GM12801 (cell line): Measurements from ENCODE around the gene PPFIA2.

Experiments used
- TF ChIP-seq, protein P1 (sequence below): IDR thresholded peaks from one replicate; pipeline ENCODE4 v1.5.1; 2011; ENCODE audit warnings: control low read depth; ENCODE audit not compliant: insufficient read length; ENCODE audit errors: extremely low read depth

PPFIA2 gene

DNA sequence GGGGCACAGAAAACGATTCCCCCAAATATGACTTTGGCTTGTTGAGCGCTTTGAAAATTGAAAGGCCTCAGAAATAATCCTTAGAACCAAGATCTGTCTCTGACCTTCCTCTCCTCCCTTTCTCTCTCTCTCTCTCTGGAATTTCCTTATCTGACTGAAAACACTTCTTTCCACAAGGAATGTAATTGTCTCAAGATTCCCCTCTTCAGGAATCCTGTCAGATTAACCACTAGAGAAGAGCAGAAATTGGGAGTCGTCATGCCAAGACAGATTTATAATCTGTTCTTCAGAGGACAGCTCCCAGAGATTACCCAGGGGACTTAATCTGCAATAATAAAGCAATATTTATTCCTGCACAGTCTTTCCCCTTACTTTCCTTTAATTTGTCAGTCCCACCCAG lies 363.7 kb downstream of the PPFIA2 start:
- TF ChIP-seq, protein P1, sequence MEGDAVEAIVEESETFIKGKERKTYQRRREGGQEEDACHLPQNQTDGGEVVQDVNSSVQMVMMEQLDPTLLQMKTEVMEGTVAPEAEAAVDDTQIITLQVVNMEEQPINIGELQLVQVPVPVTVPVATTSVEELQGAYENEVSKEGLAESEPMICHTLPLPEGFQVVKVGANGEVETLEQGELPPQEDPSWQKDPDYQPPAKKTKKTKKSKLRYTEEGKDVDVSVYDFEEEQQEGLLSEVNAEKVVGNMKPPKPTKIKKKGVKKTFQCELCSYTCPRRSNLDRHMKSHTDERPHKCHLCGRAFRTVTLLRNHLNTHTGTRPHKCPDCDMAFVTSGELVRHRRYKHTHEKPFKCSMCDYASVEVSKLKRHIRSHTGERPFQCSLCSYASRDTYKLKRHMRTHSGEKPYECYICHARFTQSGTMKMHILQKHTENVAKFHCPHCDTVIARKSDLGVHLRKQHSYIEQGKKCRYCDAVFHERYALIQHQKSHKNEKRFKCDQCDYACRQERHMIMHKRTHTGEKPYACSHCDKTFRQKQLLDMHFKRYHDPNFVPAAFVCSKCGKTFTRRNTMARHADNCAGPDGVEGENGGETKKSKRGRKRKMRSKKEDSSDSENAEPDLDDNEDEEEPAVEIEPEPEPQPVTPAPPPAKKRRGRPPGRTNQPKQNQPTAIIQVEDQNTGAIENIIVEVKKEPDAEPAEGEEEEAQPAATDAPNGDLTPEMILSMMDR, result no peak

DNA sequence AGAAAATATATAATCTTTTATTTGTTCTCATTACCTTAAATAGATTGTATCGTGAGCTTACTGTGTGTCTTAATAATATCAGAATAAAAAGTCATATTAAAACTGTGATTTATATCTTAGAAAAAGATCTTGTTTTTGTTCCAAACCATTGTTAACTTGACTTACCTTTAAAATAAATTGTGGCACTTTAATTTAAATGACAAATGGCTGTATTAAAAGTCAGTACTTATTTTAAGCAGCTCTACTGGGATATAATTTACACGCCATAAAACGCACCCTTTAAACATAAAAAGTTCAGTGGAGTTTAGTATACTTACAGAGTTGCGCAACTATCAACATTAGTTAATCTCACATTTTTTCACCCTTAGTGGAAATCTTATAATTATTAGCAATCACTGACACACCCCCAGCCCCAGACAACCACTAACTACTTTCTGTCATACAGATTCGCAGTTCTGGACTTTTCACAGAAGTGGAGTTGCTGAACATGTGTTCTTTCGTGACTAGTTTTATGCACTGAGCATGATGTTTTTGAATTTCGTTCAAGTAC lies 369.5 kb downstream of the PPFIA2 start:
- TF ChIP-seq, protein P1, result no peak

GRCh38 chr12:81386101-81386500 lies 373.0 kb downstream of the PPFIA2 start:
- TF ChIP-seq, protein P1, result no peak

DNA sequence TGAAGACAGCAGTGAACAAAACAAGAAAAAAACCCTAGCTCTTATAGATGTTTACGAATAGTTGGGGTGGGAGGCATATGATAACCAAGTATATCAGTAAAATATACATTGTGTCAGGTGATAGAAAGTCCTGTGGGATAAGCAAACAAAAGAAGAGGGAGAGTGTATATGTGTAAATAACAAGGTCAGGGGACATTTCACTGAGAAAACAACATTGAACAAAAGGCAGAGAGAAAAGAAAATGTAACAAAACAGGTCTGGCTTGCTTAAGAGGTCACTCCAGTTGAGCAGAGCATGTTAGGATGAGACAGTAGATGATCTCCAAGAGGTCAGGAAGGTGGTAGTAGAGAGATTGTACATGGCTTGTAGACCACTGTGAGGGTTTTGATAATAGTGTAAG lies 377.2 kb downstream of the PPFIA2 start:
- TF ChIP-seq, protein P1, result no peak

- TF ChIP-seq, protein P1, result no peak
Measured at GRCh38 chr12:81378601-81379285, 380.4 kb downstream of the PPFIA2 start.

- TF ChIP-seq, protein P1, result no peak
Measured at GRCh38 chr12:81377771-81378170, 381.4 kb downstream of the PPFIA2 start.

- TF ChIP-seq, protein P1, result no peak
Measured at GRCh38 chr12:81375969-81376368, 383.2 kb downstream of the PPFIA2 start.
